Measurements from ENCODE around the gene MBD5. TPM values are rescaled to one million over a fixed set of nuclear protein-coding genes. Genes with fewer than 3 reads are reported as not detected.

The MBD5 gene
- total and polyA plus RNA-seq, 5 donors, result 5.6 to 37.0 (median 33.9) TPM

DNA sequence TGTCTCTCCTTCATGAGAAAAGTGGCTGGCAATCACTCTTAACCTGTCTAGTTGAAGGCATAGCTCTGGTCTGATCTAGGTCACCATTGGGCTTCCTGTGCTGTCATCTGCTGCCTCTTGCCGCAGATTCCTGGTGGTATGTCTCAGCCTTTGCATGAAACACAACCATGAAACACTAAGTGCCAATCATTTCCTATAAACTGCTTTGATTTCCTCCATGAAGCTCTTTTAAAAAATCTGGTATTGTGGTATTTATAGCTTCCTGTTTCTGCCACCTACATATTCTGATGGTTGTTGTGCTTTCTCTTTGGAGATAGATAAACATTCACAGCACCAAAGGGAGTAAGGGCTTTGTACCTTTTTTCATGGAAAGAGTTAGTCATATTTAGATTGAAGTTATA lies 503.6 kb downstream of the MBD5 start:
- Histone ChIP-seq H3K9me3 (ENCODE audit: control insufficient read depth, low read length) (no peaks in the 10 kb centered on the region), H3K4me1 (ENCODE audit: control insufficient read depth, insufficient read depth, low read length) (no peaks in the 10 kb centered on the region), H3K27ac (ENCODE audit: low read length) (no peak overlapping the region), H3K27me3 (ENCODE audit: control insufficient read depth, insufficient read depth) (no peaks in the 10 kb centered on the region), H3K4me3 (ENCODE audit: low read length) (no peak overlapping the region)
- no peak for DNase-seq
- no peak for ATAC-seq
- 75% methylated on average over 1 of the region's 1 CpG for WGBS
- intact Hi-C loops (cut with DNase I), result no loop called here

GRCh38 chr2:148525130-148525529 lies 504.2 kb downstream of the MBD5 start:
- Histone ChIP-seq H3K4me1 (ENCODE audit: control insufficient read depth, insufficient read depth, low read length) (no peaks in the 10 kb centered on the region), H3K27me3 (ENCODE audit: control insufficient read depth, insufficient read depth) (no peaks in the 10 kb centered on the region), H3K4me3 (ENCODE audit: low read length) (no peak overlapping the region), H3K9me3 (ENCODE audit: control insufficient read depth, low read length) (no peaks in the 10 kb centered on the region), H3K27ac (ENCODE audit: low read length) (no peak overlapping the region)
- WGBS, result 98% methylated on average over 2 of the region's 2 CpGs
- intact Hi-C loops (cut with DNase I), result no loop called here
- DNase-seq (no peak), ATAC-seq (no peak)

GRCh38 chr2:148526509-148527346 lies 505.8 kb downstream of the MBD5 start:
- Histone ChIP-seq H3K4me1 (ENCODE audit: control insufficient read depth, insufficient read depth, low read length) (no peaks in the 10 kb centered on the region), H3K9me3 (ENCODE audit: control insufficient read depth, low read length) (no peaks in the 10 kb centered on the region), H3K4me3 (ENCODE audit: low read length) (no peak overlapping the region), H3K27me3 (ENCODE audit: control insufficient read depth, insufficient read depth) (no peaks in the 10 kb centered on the region), H3K27ac (ENCODE audit: low read length) (no peak overlapping the region)
- DNase-seq (no peak), ATAC-seq (no peak)
- 70% methylated on average over 9 of the region's 9 CpGs for WGBS
- intact Hi-C loops (cut with DNase I), result no loop called here

DNA sequence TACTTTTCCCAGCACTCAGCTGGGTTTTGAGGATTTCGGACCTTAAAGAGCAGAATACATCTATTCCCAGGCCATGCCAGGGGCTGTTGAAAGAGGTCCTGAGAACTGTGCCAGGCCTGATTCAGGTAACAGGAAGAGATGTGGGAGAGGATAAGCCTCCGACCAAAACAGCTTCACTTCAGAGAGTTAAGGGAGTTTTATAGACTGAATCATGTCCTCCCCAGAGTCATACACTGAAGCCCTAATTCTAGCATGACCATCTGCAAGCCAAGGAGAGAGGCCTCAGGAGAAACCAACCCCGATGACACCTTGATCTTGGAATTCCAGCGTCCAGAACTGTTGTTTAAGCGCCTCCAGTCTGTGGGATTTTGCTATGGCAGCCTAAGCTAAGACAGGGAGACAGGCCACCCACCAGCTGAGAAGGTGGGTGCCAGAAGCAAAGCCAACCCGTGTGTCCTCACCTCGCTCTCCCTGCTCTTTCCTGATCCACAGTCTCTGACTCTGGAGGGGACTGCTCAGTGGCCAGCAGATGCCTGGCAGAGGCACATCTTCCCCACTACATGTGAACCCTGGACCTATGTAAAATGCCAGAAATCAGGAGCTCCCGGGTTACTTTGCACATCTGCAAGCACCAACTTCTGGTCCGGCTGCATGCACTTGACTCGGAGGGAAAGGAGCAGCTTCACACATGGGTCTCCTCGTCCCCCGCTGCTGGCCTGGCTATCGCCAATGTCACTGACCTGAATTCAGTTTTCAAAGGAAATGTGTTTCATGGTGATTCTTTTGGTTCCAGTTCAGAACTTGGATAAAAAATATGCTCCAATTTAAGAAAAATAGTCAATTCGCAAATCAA lies 506.8 kb downstream of the MBD5 start:
- H3K4me1 ChIP-seq (ENCODE audit: control insufficient read depth, insufficient read depth, low read length), result no peaks in the 10 kb centered on the region
- ATAC-seq (no peak), DNase-seq (no peak)
- H3K27me3 ChIP-seq (ENCODE audit: control insufficient read depth, insufficient read depth), result no peaks in the 10 kb centered on the region
- no peak overlapping the region for H3K4me3 ChIP-seq (ENCODE audit: low read length)
- H3K9me3 ChIP-seq (ENCODE audit: control insufficient read depth, low read length), result no peaks in the 10 kb centered on the region
- no peak overlapping the region for H3K27ac ChIP-seq (ENCODE audit: low read length)
- 80% methylated on average over 14 of the region's 14 CpGs for WGBS
- intact Hi-C loops (cut with DNase I), result no loop called here

GRCh38 chr2:148528356-148529064 lies 507.6 kb downstream of the MBD5 start:
- WGBS, result 91% methylated on average over 6 of the region's 6 CpGs

DNA sequence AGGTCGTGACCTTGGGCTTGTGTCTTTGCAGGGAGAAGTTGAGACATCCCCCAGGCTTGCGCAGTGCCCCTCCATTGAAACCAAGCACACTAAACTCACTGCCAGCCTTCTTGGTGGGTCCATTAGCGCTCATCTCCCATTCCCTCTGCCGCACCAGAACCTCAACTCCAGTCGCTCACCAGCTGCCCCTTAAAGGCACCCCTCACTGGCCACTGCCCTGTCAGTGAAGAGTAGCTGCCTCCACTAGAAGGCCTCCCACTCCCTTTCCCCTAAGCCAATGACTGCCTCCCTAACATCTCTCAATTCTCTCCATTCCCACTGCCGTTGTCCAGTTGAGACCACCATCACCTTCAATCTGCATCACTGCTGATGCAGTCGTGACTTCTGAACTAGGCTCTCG lies 508.9 kb downstream of the MBD5 start:
- ATAC-seq (no peak), DNase-seq (no peak)
- 81% methylated on average over 8 of the region's 8 CpGs for WGBS
- Histone ChIP-seq H3K27me3 (ENCODE audit: control insufficient read depth, insufficient read depth) (no peaks in the 10 kb centered on the region), H3K4me3 (ENCODE audit: low read length) (no peak overlapping the region), H3K27ac (ENCODE audit: low read length) (no peak overlapping the region), H3K9me3 (ENCODE audit: control insufficient read depth, low read length) (no peaks in the 10 kb centered on the region), H3K4me1 (ENCODE audit: control insufficient read depth, insufficient read depth, low read length) (peaks cover 2% of the 10 kb centered on the region)
- intact Hi-C loops (cut with DNase I), result no loop called here

More at GRCh38 chr2:148528356-148529064, 507.6 kb downstream of the MBD5 start:
- intact Hi-C loops (cut with DNase I), result no loop called here
- no peaks in the 10 kb centered on the region for H3K9me3 ChIP-seq (ENCODE audit: control insufficient read depth, low read length)
- no peak overlapping the region for H3K27ac ChIP-seq (ENCODE audit: low read length)
- no peaks in the 10 kb centered on the region for H3K27me3 ChIP-seq (ENCODE audit: control insufficient read depth, insufficient read depth)
- no peaks in the 10 kb centered on the region for H3K4me1 ChIP-seq (ENCODE audit: control insufficient read depth, insufficient read depth, low read length)
- ATAC-seq, result no peak
- no peak overlapping the region for H3K4me3 ChIP-seq (ENCODE audit: low read length)
- no peak for DNase-seq

DNA sequence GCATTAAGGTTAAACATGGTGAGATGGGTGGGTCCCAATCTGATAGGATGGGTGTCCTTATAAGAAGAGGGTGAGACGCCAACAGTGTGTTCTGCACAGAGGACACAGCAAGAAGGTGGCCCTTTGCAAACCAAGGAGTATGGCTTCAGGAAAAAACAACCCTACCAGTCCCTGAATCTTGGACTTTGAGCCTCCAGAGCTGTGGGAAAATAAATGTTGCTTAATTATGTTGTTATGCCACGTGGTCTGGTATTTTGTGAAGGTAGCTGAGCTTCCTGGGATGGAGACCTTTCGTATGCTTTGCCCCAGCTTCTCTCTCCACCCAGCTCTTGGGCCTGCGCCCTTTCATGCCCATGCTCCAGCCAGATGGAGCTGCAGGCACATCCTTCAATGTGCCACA lies 509.5 kb downstream of the MBD5 start:
- 84% methylated on average over 4 of the region's 4 CpGs for WGBS
- ATAC-seq (no peak), DNase-seq (no peak)
- Histone ChIP-seq H3K27me3 (ENCODE audit: control insufficient read depth, insufficient read depth) (no peaks in the 10 kb centered on the region), H3K4me3 (ENCODE audit: low read length) (no peak overlapping the region), H3K4me1 (ENCODE audit: control insufficient read depth, insufficient read depth, low read length) (peaks cover 2% of the 10 kb centered on the region), H3K27ac (ENCODE audit: low read length) (no peak overlapping the region), H3K9me3 (ENCODE audit: control insufficient read depth, low read length) (no peaks in the 10 kb centered on the region)
- intact Hi-C loops (cut with DNase I), result no loop called here

DNA sequence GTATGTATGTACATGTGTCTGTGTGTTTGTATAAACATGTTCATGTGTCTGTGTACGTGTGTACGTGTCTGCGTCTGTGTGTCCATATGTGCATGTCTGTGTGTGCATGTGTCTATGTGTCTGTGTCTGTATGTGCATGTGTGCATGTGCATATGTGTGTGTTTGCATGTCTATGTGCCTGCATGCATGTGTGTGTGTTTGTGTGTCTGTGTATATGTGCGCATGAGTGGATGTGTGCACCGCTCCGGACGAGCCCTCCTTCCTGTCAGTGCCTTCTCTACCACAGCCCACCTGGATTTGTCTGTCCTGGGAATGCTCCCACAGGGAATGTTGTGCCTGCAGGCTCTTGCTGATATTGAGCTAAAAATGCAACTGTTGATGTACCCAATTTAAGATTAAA lies 510.3 kb downstream of the MBD5 start:
- no peak for DNase-seq
- intact Hi-C loops (cut with DNase I), result no loop called here
- WGBS, result 72% methylated on average over 7 of the region's 7 CpGs
- Histone ChIP-seq H3K27me3 (ENCODE audit: control insufficient read depth, insufficient read depth) (no peaks in the 10 kb centered on the region), H3K27ac (ENCODE audit: low read length) (no peak overlapping the region), H3K4me1 (ENCODE audit: control insufficient read depth, insufficient read depth, low read length) (peaks cover 2% of the 10 kb centered on the region), H3K4me3 (ENCODE audit: low read length) (no peak overlapping the region), H3K9me3 (ENCODE audit: control insufficient read depth, low read length) (no peaks in the 10 kb centered on the region)
- ATAC-seq, result no peak

GRCh38 chr2:148531669-148532428 lies 511.0 kb downstream of the MBD5 start:
- Histone ChIP-seq H3K27ac (ENCODE audit: low read length) (no peak overlapping the region), H3K27me3 (ENCODE audit: control insufficient read depth, insufficient read depth) (no peaks in the 10 kb centered on the region), H3K4me1 (ENCODE audit: control insufficient read depth, insufficient read depth, low read length) (peaks cover 2% of the 10 kb centered on the region), H3K9me3 (ENCODE audit: control insufficient read depth, low read length) (no peaks in the 10 kb centered on the region), H3K4me3 (ENCODE audit: low read length) (no peak overlapping the region)
- ATAC-seq, result no peak
- 51% methylated on average over 13 of the region's 13 CpGs for WGBS
- intact Hi-C loops (cut with DNase I), result no loop called here
- no peak for DNase-seq

DNA sequence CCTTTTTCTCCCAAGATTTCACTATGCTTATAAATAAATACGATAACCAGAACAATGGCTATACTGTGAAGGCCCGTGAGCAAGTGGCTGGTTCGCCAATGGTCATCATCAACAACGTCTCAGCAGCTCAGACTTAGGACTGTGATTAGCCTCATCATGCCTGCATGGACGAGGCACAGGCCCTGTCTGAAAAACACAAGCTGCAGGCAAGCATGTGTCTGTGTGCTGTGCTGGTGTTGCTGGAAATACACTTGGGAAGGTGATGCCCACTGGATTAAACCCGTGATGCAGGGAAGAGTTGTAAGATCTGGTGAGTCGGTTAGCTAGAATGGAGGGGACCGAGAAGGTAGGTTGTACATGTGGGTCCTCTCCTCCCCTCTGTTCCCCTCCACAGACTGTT lies 512.1 kb downstream of the MBD5 start:
- Histone ChIP-seq H3K9me3 (ENCODE audit: control insufficient read depth, low read length) (no peaks in the 10 kb centered on the region), H3K27ac (ENCODE audit: low read length) (no peak overlapping the region), H3K4me1 (ENCODE audit: control insufficient read depth, insufficient read depth, low read length) (peaks cover 2% of the 10 kb centered on the region), H3K27me3 (ENCODE audit: control insufficient read depth, insufficient read depth) (no peaks in the 10 kb centered on the region), H3K4me3 (ENCODE audit: low read length) (no peak overlapping the region)
- intact Hi-C loops (cut with DNase I), result no loop called here
- ATAC-seq, result no peak
- no peak for DNase-seq
- WGBS, result 89% methylated on average over 8 of the region's 8 CpGs

All from right cardiac atrium (tissue), 5 donors.